Neural progenitor cell (in vitro differentiated cells): ENCODE data around the gene ATP6AP2.

Source experiments
- CTCF ChIP-seq: fragments of 200-600 bp; sonication (generic); IDR thresholded peaks from 2 replicates; pipeline ENCODE4 v1.5.1; 2017; ENCODE audit warnings: antibody characterized with exemption, mild to moderate bottlenecking
- EZH2 ChIP-seq: fragments of 200-600 bp; sonication (generic); IDR thresholded peaks from 2 replicates; pipeline ENCODE4 v1.6.1; 2017; ENCODE audit warnings: antibody characterized with exemption, mild to moderate bottlenecking, moderate library complexity

- TF ChIP-seq CTCF (no peak), EZH2 (no peak)
Measured at GRCh38 chrX:40644176-40644575, 63.4 kb downstream of the ATP6AP2 start.
